Stimulated activated CD8-positive, alpha-beta memory T cell treated with anti-CD3 and anti-CD28 coated beads, Interleukin-12 subunit alpha, Interleukin-12 subunit beta, amount 100 ng/mL, for 4 hours (primary cell): Measurements from ENCODE around the gene C16orf78.

ENCODE experiments used
- DNase-seq: peaks from one replicate; pipeline ENCODE4 v3.0.0-alpha.2; 2020; ENCODE audit warnings: low read depth

Gene C16orf78, protein sequence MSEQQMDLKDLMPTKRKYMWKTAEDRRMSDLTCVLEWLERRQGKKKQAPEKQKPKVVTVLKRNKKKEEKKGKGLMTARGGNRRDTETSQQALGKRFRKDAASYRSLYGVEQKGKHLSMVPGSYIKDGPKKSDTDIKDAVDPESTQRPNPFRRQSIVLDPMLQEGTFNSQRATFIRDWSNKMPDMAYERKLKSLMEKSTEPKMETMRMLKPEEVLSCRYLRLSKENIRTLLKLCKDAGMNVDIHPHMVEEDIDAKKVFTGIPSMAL

DNA sequence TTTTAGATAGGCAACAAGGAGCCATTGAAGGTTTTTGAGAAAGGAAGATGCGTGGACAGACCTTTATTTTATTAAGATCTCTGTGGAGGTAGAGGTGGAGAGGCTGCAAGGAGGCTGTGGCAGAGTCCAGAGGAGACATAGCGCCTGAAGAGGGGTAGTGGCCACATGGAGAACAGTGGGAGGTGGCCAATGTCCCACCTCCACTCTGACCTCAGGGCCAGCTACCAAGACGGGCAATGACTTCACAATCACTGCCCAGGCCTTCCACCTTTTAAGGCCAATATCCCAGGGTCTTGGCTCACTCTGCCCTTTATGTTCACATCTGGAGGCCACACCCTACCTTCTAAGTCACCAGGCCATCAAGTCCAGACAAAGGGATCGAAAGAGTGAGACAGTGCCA lies at the start of gene C16orf78:
Gene C16orf78 (plus strand): TSS at position 301 of the 400 bp plus-strand sequence. CDS start 136 bp downstream, outside the sequence.
- DNase-seq: no peak

DNA sequence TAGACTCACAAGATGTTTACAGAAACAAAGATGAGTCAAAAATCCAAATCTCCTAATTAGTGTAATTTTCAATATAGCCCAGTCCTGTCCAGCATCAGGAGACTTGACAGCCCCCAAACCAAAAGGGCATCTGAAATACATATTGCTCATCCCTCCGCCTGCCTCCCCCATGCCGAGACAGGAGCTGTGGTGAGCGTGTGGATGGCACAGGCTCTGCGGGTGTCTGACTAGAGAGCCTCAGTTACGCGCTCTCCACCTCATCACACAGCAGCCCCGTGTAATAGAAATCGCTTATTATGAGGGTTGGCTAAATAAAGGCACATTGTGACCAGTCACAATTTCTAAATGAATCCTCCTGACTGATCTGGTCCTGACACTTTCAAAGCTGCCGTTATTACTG lies 48.9 kb upstream of the C16orf78 start:
- no peak for DNase-seq

DNA sequence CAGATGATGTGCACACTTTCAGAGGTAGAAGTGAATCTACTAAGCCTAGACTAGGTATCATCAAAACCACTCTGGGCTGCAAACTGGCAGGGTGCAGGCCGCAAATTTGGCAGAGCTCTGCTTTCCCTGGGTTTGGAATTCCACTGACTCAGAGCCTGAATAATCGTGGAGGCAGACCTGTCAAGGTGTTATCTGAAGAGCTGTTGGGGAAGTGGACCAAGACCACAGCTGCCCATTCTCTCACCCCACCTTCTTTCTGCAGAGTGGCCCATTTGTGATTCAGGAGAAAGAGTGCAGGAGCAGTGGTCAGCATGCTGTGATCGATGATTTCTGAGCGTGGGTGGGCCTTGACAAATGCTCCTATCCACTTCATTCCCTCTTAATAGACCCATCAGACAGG lies 46.1 kb upstream of the C16orf78 start:
- no peak for DNase-seq

DNA sequence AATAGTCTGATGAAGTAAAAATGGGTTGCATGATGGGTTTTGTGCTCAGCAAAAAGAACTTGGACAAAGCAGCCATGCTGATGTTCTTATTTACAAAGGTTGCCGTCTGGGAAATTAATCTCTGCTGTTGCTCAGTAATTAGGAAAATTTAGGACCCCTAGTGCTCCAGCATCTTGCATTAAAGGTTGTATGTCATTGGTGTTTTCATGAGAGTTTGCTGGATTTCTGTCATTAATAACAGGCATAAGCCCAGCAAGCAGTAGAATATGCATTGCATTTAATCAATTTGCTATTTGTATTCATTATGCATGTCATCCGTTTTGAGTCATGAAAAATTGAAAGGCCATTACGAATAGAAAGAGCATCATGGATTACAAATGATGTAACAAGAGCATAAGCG lies 45.3 kb upstream of the C16orf78 start:
- no peak for DNase-seq

DNA sequence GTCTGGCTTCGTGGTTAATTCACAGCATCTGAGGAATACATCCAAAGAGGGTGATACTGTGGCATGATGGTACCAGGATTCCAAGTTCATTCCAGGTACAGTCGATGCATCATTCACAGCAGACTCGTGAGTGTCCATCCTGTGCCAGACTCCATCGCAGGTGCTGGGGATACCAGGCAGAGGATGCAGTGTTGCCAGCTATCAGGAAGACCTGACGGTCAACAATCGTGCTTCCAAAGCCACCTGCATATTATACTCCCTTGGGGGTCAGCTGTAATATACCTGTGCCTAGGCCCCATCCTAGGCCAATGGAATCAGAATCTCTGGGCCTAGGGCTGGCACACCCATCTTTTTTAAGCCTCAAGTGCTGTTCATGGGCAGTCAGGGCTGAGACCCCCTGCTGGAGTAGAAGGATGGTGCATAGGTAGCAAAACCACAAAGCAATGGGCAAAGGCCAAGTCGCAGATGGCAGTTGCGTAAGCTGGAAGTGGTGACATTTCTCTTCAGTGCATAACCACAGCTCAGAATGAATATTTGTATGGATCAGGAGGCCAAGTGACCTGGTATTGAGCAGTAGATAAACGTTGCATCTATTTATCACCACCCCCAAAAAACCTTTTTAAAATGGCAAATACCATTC lies 42.9 kb upstream of the C16orf78 start:
- no peak for DNase-seq

DNA sequence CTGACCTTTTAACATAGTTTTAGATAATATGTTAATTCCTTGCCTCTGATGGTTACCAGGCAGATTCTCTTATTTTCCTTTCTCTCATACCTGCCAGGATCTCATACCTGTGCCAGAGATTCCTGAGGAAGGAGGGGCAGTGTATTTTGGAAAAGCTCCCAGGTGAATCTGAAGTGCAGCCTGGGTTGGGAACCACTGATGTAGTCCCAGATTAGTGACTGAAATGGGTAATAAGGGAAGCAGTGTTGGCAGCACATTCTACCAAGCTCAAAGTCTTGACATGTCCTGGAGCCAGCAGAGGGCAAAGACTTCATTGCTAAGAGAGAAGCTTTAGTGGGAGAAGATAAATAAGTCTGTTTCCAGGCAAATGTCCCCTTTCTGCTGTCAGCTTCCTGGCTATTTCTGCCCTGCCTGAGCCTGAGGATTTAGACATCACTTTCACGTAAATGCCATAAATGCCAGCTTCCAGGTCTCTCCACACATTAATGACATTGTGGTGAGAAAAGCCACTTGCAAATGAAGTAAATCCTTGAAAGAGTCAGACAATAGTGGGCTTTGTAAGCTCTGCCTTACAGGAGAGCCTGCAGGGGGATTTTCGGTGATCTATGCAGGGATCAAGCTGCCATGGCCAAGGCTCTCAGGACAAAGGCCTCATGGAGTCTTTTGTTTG lies 40.9 kb upstream of the C16orf78 start:
- DNase-seq: no peak

DNA sequence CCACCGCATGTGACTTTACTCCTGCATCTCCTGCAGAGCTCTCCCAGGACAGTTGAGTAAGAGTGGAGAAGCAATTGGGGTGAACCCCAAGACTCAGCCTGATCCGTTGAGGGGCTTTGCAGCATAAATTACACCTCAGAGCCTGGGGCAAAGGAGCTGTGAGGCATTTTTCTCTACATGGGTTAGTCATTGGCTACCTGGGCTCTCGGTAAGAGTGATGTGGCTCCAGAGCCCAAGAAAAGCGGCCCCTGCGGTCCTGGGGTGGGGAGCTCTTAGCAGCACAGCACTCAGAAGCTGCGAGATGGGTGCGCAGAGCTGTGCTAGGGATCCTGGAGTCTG lies 40.4 kb upstream of the C16orf78 start:
- no peak for DNase-seq

DNA sequence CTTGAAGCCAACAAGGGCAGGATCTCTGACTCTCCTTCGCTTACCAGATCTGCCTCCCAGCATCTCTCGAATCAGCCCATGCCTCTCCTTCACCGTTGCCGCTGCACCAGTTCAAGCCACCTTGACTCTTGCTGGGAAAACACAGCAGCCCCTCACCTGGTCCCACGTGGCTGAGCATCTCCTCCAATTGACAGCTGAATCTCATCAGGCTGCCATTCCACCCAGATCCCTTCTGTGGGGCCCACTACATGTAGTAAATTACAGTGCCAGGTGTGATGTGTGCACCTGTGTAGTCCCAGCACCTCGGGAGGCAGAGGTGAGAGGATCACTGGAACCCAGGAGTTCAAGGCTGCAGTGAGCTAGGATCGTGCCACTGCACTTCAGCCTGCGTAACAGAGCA lies 37.8 kb upstream of the C16orf78 start:
- no peak for DNase-seq

DNA sequence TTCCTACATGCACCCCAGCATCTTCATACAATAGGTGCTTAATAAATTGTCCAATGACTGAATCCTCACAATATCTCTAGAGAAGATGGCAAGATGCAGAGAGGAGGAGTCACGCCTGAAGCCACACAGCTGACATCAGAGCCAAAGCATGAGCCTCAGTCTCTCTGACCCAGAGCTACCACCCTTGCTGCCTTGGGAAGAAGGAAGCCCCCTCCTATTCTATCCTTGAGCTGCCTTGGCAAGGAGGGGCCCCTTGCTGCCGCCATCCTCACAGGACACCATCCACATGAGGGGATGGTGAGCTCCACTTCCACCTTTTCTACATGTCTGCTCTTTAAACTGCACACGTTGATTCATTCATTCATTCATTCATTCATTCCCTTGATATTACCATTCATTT lies 37.0 kb upstream of the C16orf78 start:
- no peak for DNase-seq

DNA sequence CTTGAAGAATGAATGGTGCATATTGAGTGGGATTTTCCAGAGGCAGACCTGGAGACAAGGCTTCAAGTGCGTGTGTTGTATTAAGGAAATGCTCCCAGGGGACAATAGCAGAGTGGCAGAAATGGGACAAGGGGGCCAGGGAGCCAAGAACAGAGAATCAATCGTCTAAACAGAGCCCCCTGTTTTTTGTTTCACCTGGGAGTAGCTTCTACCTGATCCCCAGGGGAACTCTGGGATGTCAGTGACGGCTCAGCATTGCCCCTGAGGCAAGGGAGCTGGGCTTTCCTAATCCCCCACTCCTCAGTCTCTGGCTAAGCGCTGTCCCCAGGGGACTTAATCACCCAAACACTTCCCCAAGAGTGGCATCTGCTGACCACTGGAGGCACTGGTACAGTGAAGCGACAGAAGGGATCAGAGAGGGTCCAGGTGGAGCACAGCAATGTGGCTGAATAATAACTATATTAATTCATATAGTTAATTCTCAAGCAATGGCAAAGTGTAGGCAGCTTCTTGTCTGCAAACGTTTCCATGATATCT lies 35.7 kb upstream of the C16orf78 start:
- DNase-seq: no peak

DNA sequence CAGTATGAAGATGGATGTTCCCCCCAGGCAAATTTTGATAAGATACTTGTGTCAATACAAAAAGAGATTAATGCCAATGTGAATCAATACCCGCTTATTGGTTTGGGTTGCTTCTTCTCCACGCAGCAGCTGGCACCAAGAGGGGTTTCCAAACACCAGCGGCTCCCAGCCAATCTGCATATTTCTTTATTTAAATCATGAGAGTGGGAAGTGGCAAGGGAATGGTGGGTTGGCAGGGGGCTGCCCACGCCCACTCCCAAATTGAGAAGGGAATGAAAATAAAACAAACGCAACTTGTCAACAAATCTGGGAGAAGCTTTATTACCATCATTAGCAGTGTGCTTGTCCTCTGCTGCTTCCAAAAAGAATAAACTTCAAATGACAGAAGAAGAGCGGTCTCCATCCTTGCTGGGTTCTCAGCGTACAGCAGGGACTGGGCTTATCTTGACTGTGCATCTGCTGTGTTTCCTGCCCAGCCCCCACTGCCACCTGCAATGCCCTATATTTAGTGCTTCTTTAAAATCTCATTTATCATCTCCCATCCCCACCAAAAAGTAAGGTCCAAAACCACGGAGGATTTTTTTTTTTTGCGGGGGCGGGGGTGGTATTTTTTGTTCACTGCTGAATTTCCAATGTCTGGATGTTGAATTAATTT lies 34.9 kb upstream of the C16orf78 start:
- DNase-seq: no peak

DNA sequence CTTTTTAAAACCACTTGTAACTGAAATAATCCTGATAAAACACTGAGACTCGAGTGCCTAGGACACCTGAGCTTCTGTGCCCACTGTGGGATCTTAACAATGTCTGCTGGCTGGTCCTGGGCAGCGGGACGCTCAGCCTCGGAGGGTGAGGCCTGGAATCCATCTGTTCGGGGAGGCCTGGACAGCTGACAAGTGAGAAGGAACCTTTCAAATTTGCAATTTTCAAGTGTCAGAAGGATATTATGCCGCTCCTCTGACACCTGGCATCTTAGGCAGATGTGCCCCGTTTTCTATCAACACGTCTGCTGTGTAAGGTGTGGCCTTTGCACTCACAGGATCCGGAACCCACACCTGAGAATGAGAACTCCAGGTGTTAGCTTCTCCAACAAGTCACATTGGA lies 33.1 kb upstream of the C16orf78 start:
- no peak for DNase-seq

DNA sequence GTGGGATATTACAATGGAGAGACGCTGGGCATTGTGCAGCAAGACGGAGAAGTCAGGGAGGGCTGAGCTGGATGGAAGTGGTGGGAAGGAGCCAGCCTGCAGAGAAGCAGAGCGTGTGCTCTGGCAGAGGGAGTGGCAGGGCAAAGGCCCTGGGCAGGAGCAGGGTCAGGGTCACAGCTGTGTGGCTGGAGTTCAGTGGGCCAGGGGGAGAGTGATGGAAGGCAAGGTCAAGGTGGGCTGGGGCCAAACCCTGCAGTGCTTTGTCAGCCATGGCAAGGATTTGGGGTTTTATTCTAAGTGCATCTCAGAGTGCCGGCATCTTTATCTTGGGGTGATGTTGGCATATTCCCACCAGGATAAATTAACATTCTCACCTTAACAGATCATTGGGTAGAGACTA lies 31.9 kb upstream of the C16orf78 start:
- no peak for DNase-seq

DNA sequence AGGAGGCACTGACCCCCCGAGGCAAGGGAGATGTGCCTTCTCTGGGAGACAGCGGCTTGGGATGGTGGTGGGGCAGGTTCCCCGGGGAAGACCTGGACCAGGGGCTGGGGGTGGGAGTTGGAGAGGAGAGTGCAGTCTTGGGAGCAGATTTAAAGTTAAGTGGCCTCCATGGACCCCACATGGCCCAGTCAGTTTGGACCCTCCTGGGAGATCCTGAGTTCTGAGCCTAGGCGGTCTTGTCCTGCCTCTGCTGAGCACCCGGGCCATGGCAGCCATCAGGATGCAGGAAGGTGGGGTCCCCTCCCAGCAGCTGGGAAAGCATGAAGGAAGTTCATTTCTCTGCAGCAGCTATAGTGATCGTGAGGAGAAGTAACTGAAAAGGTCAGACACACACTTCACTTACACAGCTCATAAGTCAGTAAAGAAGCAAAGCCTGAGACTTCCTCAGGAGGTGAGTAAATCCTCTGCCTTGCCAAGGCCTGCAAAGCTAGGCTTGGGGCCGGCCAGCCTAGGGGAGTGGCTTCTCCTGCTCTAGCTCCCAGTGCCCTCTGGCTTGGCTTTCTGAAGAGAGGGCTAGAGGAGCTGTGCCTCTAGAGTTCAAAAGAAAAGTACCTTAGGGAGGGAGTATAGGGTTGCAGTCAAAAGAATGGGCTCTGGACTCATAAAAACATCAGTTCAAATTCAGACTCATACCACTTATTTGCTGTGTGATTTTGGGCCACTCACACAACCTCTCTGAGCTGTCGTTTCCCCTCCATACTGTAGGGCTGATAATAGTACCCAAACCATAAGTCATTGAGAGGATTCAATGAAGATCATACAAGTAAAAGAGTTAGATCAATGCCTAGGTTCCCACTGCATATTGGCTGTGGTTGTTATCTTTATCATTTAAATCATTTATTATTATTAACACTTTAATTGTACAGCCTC lies 31.0 kb upstream of the C16orf78 start:
- no peak for DNase-seq

DNA sequence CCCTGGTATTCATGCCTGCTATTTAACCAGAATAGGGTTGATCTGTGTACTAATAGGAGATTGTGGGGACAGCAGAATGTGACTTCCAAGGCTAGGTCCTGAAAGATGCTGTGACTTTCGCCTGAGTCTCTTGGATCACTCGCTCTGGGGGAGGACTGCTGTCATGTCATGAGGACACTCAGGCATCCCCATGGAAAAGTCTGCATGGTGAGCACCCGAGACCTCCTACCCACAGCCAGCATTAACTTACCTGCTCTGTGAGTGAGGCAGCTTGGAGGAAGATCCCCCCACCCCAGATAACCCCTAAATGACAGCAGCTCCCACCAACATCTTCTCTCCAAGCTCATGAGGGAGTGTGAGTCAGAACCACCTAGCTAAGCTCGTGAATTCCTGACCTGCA lies 30.3 kb upstream of the C16orf78 start:
- DNase-seq: no peak

DNA sequence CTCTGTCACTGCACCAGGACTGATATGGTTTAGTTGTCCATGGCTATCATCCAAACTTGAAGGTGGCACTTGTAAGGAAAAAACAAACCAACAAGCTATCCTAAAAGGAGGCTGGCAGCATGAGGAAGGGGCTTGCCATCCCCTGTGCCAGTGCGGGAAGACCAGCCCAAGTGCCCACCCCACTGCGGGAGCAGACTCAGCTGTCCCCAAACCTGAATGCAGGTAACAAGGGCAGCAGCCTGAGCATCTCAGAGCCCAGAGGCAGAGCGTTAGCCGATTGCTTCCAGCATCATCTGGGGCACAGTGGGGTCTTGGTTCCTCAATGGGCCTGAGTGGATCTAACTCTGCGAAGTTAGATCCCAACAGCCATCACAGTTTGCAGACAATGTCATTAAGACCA lies 29.2 kb upstream of the C16orf78 start:
- DNase-seq: no peak

DNA sequence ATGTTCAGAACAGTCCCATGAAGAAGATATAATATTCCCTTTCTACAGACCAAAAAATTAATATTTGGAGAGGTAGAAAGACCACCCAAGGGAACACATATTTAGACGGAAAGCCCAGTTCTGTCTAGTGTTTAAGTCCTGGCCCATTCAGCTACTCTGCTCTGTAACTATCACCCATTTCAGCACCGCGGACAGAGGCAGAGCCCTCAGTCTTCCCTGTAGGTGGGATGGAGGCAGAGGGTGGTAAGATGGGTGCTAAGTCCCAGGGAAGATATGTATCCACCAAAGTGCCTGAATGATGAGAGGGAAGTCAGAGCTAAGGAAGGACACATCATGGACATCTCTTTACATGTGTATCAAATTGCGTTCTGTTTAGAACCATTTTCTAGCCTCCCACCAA lies 27.8 kb upstream of the C16orf78 start:
- DNase-seq: no peak

DNA sequence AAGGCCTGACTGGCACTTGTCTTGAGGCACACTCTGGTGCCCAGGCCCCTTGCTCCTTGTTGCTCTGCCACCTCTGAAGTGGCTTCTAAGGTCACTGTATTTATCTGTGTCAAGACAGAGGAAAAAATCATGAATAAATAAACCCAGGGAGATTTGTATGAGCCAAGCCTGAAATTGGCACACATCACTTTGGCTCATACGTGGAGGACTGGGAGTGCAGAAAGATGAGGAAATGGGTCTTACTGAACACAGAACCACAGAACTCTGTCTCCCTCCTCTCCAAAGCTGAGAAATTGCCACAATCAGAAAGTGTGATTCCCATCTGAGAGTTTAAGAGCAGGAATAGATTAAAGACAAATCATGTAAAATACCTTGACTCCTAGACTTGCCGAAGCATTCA lies 27.1 kb upstream of the C16orf78 start:
- no peak for DNase-seq

DNA sequence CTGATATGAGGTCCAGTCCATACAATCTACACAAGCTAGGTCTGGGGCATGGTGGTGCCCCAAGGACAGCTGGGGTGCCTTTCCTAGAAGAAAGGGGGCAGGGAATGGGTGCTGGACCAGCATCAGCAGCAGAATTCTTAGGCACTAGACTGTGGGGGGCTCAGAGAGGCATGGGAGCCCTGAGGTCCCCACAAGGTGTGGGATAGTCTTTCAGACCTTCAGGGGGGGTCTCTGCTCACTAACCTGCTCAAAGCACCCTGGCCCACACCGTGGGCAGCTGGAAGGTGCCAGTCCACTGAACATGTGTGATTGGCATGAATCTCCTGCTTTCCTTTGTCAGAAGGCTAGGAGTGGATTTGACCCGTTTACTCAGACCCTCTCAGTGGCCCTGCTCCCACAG lies 26.1 kb upstream of the C16orf78 start:
- no peak for DNase-seq

DNA sequence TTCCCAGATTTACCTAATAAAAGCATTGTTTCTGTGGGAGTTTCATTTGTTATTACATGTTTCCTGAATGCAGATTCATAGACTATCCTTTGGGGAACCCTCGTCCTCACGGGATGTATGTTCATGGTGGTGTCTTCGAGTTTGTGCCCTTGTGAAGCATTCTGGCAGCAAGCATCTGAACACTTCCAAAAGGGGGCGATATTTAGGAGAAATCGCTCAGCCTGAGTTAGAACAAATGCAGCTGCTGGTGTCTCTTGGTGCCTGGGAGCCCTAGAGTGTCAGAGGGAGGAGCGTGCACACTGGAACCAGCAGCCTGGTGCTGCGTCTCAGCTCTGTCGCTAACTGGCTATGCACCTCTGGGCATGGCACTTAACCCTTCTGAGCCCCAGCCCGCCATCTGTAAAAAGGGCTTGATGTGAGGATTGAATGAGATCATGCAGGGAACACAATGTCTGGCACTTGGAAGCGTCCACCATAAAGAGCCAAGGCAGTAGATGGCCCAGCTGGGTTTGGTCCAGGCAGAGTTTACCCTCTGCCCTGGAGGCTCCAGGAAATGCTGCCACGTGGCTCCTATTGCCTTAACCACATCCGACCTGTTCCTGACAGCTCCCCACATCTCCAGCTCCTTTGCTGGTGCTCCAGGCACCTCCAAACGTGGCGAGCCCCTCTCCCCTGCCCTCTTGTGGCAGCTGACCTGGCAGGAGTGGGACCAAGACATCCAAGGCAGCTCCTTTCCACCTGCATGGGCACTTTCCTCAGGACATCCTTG lies 25.0 kb upstream of the C16orf78 start:
- DNase-seq: no peak
